ENCODE data around the gene SBF1.

SBF1 gene

DNA sequence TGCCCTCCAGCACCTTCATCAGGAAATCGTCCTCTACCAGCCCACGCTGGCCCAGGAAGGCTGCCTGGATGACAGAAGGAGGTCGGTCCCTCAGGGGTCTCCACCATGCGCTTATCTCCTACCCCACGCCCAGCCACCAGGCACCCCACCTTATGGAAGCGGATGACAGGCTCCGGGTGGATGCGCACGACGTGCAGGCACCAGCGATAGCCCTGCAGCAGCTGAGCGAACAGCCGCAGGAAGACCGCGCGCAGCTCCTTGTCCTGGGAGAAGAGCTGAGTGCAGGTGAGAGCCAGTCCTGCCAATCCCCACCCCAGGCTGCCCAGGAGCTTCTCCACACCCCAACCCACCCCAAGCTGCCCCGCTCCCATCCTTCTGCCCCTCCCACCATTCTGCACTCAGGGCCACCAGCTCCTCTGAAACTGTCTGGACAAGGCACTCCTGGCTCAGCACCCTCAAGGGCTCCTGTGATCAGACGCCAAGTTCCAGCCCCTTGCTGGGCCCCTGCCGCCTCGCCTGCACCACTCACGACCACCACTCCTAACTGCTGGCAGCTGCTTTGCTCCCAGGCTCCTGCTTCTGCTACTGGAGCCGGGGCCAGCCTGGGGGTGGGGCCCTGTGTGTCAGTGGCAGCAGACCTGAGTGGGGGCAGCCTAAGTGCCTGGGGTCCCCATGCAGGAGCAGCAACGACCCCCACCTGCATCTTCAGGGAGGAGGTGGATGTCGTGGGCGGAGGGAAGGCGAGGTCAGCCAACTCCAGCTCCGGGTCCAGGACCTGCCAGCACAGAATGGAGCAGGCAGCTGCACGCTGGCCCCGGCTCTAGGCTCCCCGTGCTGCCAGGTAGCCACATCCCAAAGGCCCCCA is 9.5 kb downstream of the SBF1 start:
- no peak overlapping the region for H2AFZ ChIP-seq (ENCODE audit: low read depth, low read length)
- H3K4me2 ChIP-seq (ENCODE audit: low read length): no peak overlapping the region
- H3K4me1 ChIP-seq (ENCODE audit: low read length): peaks cover 25% of the 10 kb centered on the region
- no peak overlapping the region for H3K27ac ChIP-seq (ENCODE audit: low read length)
- no peaks in the 10 kb centered on the region for H3K27me3 ChIP-seq (ENCODE audit: low read depth, low read length)
- TF ChIP-seq, protein P1, sequence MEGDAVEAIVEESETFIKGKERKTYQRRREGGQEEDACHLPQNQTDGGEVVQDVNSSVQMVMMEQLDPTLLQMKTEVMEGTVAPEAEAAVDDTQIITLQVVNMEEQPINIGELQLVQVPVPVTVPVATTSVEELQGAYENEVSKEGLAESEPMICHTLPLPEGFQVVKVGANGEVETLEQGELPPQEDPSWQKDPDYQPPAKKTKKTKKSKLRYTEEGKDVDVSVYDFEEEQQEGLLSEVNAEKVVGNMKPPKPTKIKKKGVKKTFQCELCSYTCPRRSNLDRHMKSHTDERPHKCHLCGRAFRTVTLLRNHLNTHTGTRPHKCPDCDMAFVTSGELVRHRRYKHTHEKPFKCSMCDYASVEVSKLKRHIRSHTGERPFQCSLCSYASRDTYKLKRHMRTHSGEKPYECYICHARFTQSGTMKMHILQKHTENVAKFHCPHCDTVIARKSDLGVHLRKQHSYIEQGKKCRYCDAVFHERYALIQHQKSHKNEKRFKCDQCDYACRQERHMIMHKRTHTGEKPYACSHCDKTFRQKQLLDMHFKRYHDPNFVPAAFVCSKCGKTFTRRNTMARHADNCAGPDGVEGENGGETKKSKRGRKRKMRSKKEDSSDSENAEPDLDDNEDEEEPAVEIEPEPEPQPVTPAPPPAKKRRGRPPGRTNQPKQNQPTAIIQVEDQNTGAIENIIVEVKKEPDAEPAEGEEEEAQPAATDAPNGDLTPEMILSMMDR (IDR thresholded peaks at IDR 0.05; ENCODE audit: low read depth, low read length): no peak
- H3K4me3 ChIP-seq (ENCODE audit: low read length): no peak overlapping the region
- no peak overlapping the region for H3K9ac ChIP-seq (ENCODE audit: low read length)
- H3K36me3 ChIP-seq (replicated peaks; ENCODE audit: low read depth, low read length): peaks cover 3% of the 10 kb centered on the region
- no peaks in the 10 kb centered on the region for H3K9me3 ChIP-seq (ENCODE audit: insufficient read depth, low read length)
- peaks cover 14% of the 10 kb centered on the region for H3K79me2 ChIP-seq (ENCODE audit: low read length)
- peaks cover 11% of the 10 kb centered on the region for H4K20me1 ChIP-seq (ENCODE audit: insufficient read depth, low read length)

DNA sequence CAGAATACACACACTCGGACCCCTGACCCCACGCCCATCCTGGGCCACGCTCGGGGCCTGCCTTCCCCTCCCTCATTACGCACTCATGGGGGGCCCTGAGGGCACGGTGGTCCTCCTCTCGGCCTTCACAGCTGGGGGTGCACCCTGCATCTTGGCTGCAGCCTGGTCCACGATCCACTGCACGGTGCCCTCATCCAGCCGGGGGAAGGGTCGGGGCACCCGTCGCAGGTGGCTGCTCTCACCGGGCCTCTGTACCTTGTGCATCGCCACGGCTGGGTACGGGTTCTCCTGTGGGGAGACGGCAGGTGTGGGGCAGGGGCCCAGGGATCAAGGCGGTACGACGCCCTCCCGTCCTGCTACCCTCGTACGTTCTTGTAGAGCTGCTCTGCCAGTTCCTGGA is 10.4 kb downstream of the SBF1 start:
- TF ChIP-seq EZH2phosphoT487 (IDR thresholded peaks at IDR 0.05; ENCODE audit: low read depth): no peak
- TF ChIP-seq, protein P1 (IDR thresholded peaks at IDR 0.05; ENCODE audit: low read depth, low read length): no peak
- Histone ChIP-seq H3K4me1 (ENCODE audit: low read length) (peaks cover 16% of the 10 kb centered on the region), H3K4me3 (ENCODE audit: low read length) (no peak overlapping the region), H4K20me1 (ENCODE audit: insufficient read depth, low read length) (peaks cover 8% of the 10 kb centered on the region), H3K79me2 (ENCODE audit: low read length) (peaks cover 11% of the 10 kb centered on the region), H3K4me2 (ENCODE audit: low read length) (no peak overlapping the region), H3K9me3 (ENCODE audit: insufficient read depth, low read length) (no peaks in the 10 kb centered on the region), H2AFZ (ENCODE audit: low read depth, low read length) (no peak overlapping the region), H3K36me3 (replicated peaks; ENCODE audit: low read depth, low read length) (peaks cover 3% of the 10 kb centered on the region), H3K27ac (ENCODE audit: low read length) (no peak overlapping the region), H3K9ac (ENCODE audit: low read length) (no peak overlapping the region), H3K27me3 (ENCODE audit: low read depth, low read length) (no peaks in the 10 kb centered on the region)

DNA sequence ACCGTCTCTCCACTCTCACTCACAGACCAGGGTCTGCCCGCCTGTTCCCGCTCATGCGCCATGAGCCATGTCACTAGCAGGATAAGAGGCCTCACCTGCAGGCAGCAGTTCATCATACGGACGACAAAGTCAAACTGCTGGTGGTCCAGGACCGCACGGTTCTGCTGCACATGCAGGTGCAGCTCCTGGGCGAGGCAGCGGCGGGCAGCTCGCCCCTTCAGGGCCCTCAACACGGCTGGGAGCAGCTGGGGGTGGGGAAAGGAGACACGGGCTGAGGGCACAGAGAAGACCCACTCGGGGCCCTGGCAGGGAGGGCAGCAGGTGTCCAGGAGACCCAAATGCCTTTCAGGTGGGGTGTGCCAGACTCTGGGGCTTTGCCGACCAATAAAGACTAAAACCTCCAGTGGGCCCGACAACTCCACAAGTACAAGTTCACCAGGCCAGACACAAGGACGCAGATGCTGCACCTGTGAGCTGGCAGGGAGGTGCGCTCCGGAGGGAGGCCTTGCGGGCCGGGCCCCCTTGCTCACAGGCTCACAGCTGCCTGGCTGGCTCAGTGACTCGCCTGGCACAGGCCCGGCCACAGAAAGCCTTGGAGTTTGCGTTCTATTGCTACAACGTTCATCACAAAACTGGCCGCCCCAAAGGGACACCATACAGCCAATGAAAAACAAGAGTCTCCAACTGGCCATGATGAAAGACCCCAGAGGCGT is 11.5 kb downstream of the SBF1 start:
- H2AFZ ChIP-seq (ENCODE audit: low read depth, low read length): no peak overlapping the region
- peak overlapping the region; percentile 28; the same call in 1 of the 2 replicates for H3K27ac ChIP-seq (ENCODE audit: low read length)
- H3K79me2 ChIP-seq (ENCODE audit: low read length): no peaks in the 10 kb centered on the region
- H3K9me3 ChIP-seq (ENCODE audit: insufficient read depth, low read length): no peaks in the 10 kb centered on the region
- TF ChIP-seq, protein P1 (IDR thresholded peaks at IDR 0.05; ENCODE audit: low read depth, low read length): no peak
- TF ChIP-seq EZH2phosphoT487 (IDR thresholded peaks at IDR 0.05; ENCODE audit: low read depth): no peak
- H3K27me3 ChIP-seq (ENCODE audit: low read depth, low read length): no peaks in the 10 kb centered on the region
- no peak overlapping the region for H3K9ac ChIP-seq (ENCODE audit: low read length)
- H3K36me3 ChIP-seq (replicated peaks; ENCODE audit: low read depth, low read length): peaks cover 3% of the 10 kb centered on the region
- peaks cover 9% of the 10 kb centered on the region; the same call in 1 of the 2 replicates for H3K4me1 ChIP-seq (ENCODE audit: low read length)
- H3K4me2 ChIP-seq (ENCODE audit: low read length): no peak overlapping the region
- H4K20me1 ChIP-seq (ENCODE audit: insufficient read depth, low read length): no peaks in the 10 kb centered on the region; the same call in 1 of the 2 replicates
- H3K4me3 ChIP-seq (ENCODE audit: low read length): no peak overlapping the region

DNA sequence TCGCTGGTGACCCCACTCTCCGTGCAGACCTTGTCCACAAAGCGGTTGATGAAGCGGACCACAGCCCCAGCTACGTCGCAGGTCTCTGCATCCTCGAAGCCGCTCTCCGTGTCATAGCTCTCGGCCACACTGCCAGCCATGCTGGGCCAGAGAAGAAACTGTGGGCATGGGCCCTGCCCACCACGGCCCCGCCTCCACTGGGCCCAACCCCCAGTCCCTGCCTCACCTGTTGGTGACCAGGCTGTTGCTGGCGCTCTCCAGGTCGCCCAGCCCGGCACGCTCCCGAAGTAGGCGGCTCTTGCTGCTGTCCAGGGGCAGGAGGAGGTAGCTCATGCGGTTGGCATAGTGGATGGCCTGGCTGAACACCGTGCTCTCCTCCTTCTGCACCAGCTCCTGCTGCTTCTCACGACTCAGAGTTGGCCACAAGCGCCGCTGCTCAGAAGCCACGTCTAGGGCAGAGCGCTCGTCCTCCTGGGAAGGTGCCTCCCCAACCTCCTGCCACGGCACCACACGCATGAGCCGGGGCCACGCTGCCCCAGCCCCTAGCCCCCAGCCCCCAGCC is 12.8 kb downstream of the SBF1 start:
- no peaks in the 10 kb centered on the region for H3K79me2 ChIP-seq (ENCODE audit: low read length)
- H3K27ac ChIP-seq (ENCODE audit: low read length): no peak overlapping the region
- H3K36me3 ChIP-seq (replicated peaks; ENCODE audit: low read depth, low read length): peaks cover 3% of the 10 kb centered on the region
- no peak overlapping the region for H3K9ac ChIP-seq (ENCODE audit: low read length)
- no peaks in the 10 kb centered on the region for H4K20me1 ChIP-seq (ENCODE audit: insufficient read depth, low read length)
- H3K4me2 ChIP-seq (ENCODE audit: low read length): no peak overlapping the region
- no peak overlapping the region for H2AFZ ChIP-seq (ENCODE audit: low read depth, low read length)
- H3K4me3 ChIP-seq (ENCODE audit: low read length): no peak overlapping the region
- H3K4me1 ChIP-seq (ENCODE audit: low read length): peaks cover 9% of the 10 kb centered on the region; the same call in 1 of the 2 replicates
- no peaks in the 10 kb centered on the region for H3K9me3 ChIP-seq (ENCODE audit: insufficient read depth, low read length)
- no peaks in the 10 kb centered on the region for H3K27me3 ChIP-seq (ENCODE audit: low read depth, low read length)
- TF ChIP-seq, protein P1 (IDR thresholded peaks at IDR 0.05; ENCODE audit: low read depth, low read length): no peak
- TF ChIP-seq EZH2phosphoT487 (IDR thresholded peaks at IDR 0.05; ENCODE audit: low read depth): no peak
